Ovary (tissue), 10 donors: ENCODE results near the gene ATP5ME. TPM values are rescaled to one million over a fixed set of nuclear protein-coding genes. Genes with fewer than 3 reads are reported as not detected.

Experiments
- DNase-seq, 5 donors: peaks; one replicate each; pipeline ENCODE4 v3.0.0-alpha.2; 2019 to 2020
- H3K27ac ChIP-seq, 2 donors: fragments of 200-600 bp; one replicate each; pipeline versions ENCODE4 v1.5.1 to v1.8.0; 2019 to 2022
- H3K27me3 ChIP-seq: fragments of 200-600 bp; one replicate; pipeline ENCODE4 v1.8.0; 2022
- H3K36me3 ChIP-seq: fragments of 200-600 bp; sonication (generic); one replicate; pipeline ENCODE4 v1.5.1; 2019
- H3K4me1 ChIP-seq: one replicate; pipeline ENCODE4 v1.8.1; 2013; ENCODE audit warnings: mild to moderate bottlenecking, moderate library complexity; ENCODE audit not compliant: insufficient read depth
- H3K4me3 ChIP-seq: fragments of 200-600 bp; sonication (generic); one replicate; pipeline ENCODE4 v1.5.1; 2017
- H3K9me3 ChIP-seq, 2 donors: fragments of 200-600 bp in 1 of 2; sonication (generic) in 1 of 2; one replicate each; pipeline versions ENCODE4 v1.5.1 to v1.8.1; 2013 to 2019; ENCODE audit warnings: mild to moderate bottlenecking in 1 of 2, moderate library complexity in 1 of 2
- EP300 ChIP-seq: sonication (generic); formaldehyde crosslinking; IDR thresholded peaks from one replicate; pipeline ENCODE4 v1.6.1; 2017; ENCODE audit warnings: antibody characterized with exemption
- POLR2A ChIP-seq: fragments of 450-650 bp; IDR thresholded peaks from one replicate; pipeline ENCODE4 v1.6.1; 2017; ENCODE audit warnings: antibody characterized with exemption, mild to moderate bottlenecking, moderate library complexity
- WGBS, 3 donors: extraction: QIAGEN DNeasy Blood & Tissue Kit in 1 of 3; methylation state at CpG; one replicate each; pipeline versions ENCODE4 v1.1.5 to v1.1.7; 2013 to 2017; 5-methylcytosine and 5-hydroxymethylcytosine counted together
- intact Hi-C, 4 donors: fragments of 100-400 bp; cut with DNase I; formaldehyde crosslinking; loops; one replicate each; pipeline versions ENCODE4 v1.11.0 to v1.15.1; 2022 to 2023
- long read RNA-seq, 3 donors: library from polyadenylated mRNA in 2 of 3; unstranded in 2 of 3; transcript quantifications; one replicate each; pipeline ENCODE4 v2.0.0 and lab custom pipeline, GENCODE V29; 2021 to 2026
- polyA plus RNA-seq, 2 donors: library from polyadenylated mRNA; stranded (reverse); fragments of 200-250 nt in 1 of 2; fragments of 350-450 nt in 1 of 2; fragmentation: Illumina TruSeq in 1 of 2; extraction: RNeasy Lipid Tissue Mini Kit (QIAGEN cat#74804) in 1 of 2; gene quantifications; one replicate each; pipeline ENCODE4 v1.2.3, GENCODE V29; 2013 to 2014
- total RNA-seq, 7 donors: library from RNA; depleted of rRNA in 2 of 7; stranded (reverse); fragments of >200 nt in 2 of 7; fragmentation: NEBNext Ultra II Directional in 3 of 7; extraction: Animal tissue kit (Norgen Biotek cat#: 25700) in 3 of 7; gene quantifications; one replicate each; pipeline versions ENCODE4 v1.1.0 to v1.2.4, GENCODE V29; 2016 to 2023
- TF ChIP-seq, protein P1 (sequence below), 3 donors: fragments of 450-650 bp in 2 of 3; fragments of 200-600 bp in 1 of 3; IDR thresholded peaks; one replicate each; pipeline versions ENCODE4 v1.5.1 to v1.8.0; 2016 to 2022; ENCODE audit warnings: antibody characterized with exemption in 3 of 3, mild to moderate bottlenecking in 1 of 3
- donor health status: DM: no; HTN: no; CAD: no; lungs with moderate emphysema.
- donor health status: DM: no; HTN: no; CAD: no.
- donor health status: Bipolar disorder and iron deficiency.
- donor health status: DM: yes; HTN: yes; CAD: no.
- donor health status: DM: no; HTN: no; CAD: no.
- donor health status: DM: yes; HTN: yes; CAD: no.

ATP5ME gene, protein sequence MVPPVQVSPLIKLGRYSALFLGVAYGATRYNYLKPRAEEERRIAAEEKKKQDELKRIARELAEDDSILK
- 100 to 1,000 TPM; 180 to 267 (median 189) TPM for total RNA-seq
- polyA plus RNA-seq: 100 to 1,000 TPM; 207 to 359 TPM
- long read RNA-seq, donor 1, transcript ATP5ME-201 (4 exons, 365 nt): major isoform, 13 of 16 reads
- long read RNA-seq, donor 1, partial matches to known transcripts: 0 of 16 reads
- long read RNA-seq, donor 1, other reads (novel, unspliced or antisense): 2 of 16 reads
- long read RNA-seq, donor 2, transcript ATP5ME-205 (3 exons, 393 nt): minor isoform, 13 of 169 reads
- long read RNA-seq, donor 2, transcript ATP5ME-201 (4 exons, 365 nt): major isoform, 137 of 169 reads
- long read RNA-seq, donor 2, transcript ATP5ME-204 (2 exons, 247 nt): minor isoform, 5 of 169 reads
- long read RNA-seq, donor 2, transcript ATP5ME-202 (3 exons, 300 nt): minor isoform, 9 of 169 reads
- long read RNA-seq, donor 2, partial matches to known transcripts: 0 of 169 reads
- long read RNA-seq, donor 2, other reads (novel, unspliced or antisense): 5 of 169 reads
- long read RNA-seq, donor 3, transcript ATP5ME-202 (3 exons, 300 nt): minor isoform, 12 of 154 reads
- long read RNA-seq, donor 3, transcript ATP5ME-201 (4 exons, 365 nt): major isoform, 127 of 154 reads
- long read RNA-seq, donor 3, partial matches to known transcripts: 0 of 154 reads
- long read RNA-seq, donor 3, other reads (novel, unspliced or antisense): 9 of 154 reads

DNA sequence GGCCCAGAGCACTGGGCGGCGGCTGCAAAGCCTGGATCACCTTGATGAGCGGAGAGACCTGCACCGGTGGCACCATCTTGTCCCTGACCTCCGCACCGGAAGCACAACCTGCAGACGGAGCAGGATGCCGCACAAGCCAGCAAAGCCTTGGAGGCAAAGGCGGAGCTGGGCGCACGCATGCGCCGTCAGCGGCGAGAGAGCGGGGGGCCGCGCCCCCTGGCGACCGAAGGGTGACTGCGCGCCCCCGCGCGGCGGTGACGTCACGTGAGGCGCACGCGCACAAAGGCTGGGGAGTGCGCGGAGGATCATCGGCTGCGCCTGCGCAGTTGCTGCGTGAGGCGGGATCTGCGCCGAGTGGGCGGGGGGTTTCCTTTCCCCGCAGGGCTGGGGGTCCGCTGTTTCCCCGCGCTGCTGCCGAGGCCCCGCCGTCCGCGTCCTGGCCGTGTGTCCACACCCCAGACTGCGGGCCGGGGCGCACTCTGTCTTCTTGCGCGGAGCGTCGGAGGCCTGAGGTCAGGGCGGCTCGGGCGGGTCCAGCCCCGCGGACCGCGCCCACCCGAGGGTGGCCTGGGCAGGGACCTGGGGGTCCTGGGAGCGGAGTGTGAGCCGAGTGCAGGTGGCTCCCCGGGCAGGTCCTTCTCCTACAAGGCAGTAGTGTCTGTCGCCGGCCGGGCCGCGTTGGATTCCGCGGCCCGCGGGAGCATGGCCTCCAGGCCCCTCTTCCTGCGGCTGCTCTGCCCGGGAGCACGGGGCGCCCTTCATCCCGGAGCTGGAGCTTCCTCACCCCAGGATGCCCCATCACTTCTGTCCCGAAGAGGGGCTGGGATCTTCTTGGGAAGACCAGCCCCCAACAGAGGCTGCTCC lies at the start of gene ATP5ME, which contains the start of gene MYL5:
Gene ATP5ME (minus strand): TSS at position 105 of the 864 bp plus-strand sequence. CDS start 29 bp downstream, at position 76.
Gene MYL5 (plus strand): TSS at position 371 of the 864 bp plus-strand sequence. CDS start 3,485 bp downstream, outside the sequence.
- WGBS, 3 donors: 0 to 1% (median 0%) methylated on average over 15 to 84 of the region's 84 CpGs
- TF ChIP-seq POLR2A (peak; percentile 92), EP300 (peak; percentile 78)
- TF ChIP-seq, protein P1, sequence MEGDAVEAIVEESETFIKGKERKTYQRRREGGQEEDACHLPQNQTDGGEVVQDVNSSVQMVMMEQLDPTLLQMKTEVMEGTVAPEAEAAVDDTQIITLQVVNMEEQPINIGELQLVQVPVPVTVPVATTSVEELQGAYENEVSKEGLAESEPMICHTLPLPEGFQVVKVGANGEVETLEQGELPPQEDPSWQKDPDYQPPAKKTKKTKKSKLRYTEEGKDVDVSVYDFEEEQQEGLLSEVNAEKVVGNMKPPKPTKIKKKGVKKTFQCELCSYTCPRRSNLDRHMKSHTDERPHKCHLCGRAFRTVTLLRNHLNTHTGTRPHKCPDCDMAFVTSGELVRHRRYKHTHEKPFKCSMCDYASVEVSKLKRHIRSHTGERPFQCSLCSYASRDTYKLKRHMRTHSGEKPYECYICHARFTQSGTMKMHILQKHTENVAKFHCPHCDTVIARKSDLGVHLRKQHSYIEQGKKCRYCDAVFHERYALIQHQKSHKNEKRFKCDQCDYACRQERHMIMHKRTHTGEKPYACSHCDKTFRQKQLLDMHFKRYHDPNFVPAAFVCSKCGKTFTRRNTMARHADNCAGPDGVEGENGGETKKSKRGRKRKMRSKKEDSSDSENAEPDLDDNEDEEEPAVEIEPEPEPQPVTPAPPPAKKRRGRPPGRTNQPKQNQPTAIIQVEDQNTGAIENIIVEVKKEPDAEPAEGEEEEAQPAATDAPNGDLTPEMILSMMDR (IDR thresholded peaks at IDR 0.05): peak; percentile 91 to 98 (median 94)
- intact Hi-C loops: loop anchor here in 1 of 4 donors (5.0 to 10.0 kb wide), 3 partner anchors 110 to 1790 kb away; partner anchors contain the start of genes RNF4 and ZNF141
- Histone ChIP-seq H3K36me3 (no peaks in the 10 kb centered on the region), H3K27me3 (no peaks in the 10 kb centered on the region), H3K4me1 (peaks cover 17% of the 10 kb centered on the region), H3K4me3 (peak within 1 kb of the TSS; percentile 100), H3K27ac (peak within 1 kb of the TSS; percentile 70 to 97), H3K9me3 (no peaks in the 10 kb centered on the region)
- peak; percentile 96 to 99 (median 97) for DNase-seq

DNA sequence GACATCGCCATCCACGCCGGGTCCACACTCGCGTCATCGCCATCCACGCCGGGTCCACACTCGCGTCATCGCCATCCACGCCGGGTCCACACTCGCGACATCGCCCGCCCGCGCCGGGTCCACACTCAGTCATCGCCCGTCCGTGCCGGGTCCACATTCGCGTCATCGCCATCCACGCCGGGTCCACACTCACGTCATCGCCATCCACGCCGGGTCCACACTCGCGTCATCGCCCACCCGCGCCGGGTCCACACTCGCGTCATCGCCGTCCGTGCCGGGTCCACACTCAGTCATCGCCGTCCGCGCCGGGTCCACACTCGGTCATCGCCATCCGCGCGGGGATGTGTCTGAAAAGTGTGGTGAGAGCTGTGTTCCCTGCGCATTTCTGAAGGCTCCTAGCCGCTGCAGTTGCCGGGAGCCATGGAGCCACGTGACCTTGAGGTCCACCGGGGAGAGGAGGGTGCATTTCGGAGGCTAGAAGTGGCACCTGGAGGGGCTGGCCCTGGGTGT lies 48.8 kb upstream of the ATP5ME start:
- Histone ChIP-seq H3K4me3 (no peak overlapping the region), H3K36me3 (no peaks in the 10 kb centered on the region), H3K4me1 (peaks cover 42% of the 10 kb centered on the region), H3K9me3 (no peaks in the 10 kb centered on the region), H3K27ac (peak overlapping the region in 1 of 2 donors; percentile 75), H3K27me3 (no peaks in the 10 kb centered on the region)
- WGBS, 3 donors: 91 to 96% (median 92%) methylated on average over 61 of the region's 61 CpGs
- intact Hi-C loops: no loop called here
- no peak for TF ChIP-seq EP300
- no peak for TF ChIP-seq POLR2A
- TF ChIP-seq, protein P1 (IDR thresholded peaks at IDR 0.05): no peak
- DNase-seq: peak in 1 of 5 donors; percentile 47

DNA sequence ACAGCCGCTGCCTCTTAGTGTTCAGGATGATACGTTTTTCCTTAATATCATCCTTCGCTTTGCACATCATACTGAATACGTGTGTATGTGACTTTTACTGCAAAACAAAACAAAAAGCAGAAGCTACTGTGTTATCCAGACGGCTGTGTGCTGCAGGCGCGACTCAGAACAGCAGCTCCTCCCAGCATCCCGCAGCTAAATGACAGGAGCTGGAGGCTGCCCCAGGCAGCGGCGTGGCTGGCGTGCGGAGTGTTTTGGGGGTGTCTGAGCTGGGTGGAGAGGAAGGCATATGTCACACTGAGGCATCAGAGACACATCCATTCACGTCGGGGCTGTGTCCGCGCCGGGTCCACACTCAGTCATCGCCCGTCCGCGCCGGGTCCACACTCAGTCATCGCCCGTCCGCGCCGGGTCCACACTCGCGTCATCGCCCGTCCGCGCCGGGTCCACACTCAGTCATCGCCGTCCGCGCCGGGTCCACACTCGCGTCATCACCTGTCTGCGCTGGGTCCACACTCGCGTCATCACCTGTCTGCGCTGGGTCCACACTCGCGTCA lies 48.2 kb upstream of the ATP5ME start:
- intact Hi-C loops: no loop called here
- Histone ChIP-seq H3K4me3 (no peak overlapping the region), H3K9me3 (no peaks in the 10 kb centered on the region), H3K36me3 (no peaks in the 10 kb centered on the region), H3K27me3 (no peaks in the 10 kb centered on the region), H3K27ac (peak overlapping the region in 1 of 2 donors; percentile 62), H3K4me1 (peaks cover 42% of the 10 kb centered on the region)
- DNase-seq: no peak
- WGBS, 3 donors: 72 to 81% (median 73%) methylated on average over 46 to 47 of the region's 47 CpGs
- TF ChIP-seq, protein P1 (IDR thresholded peaks at IDR 0.05): no peak
- TF ChIP-seq POLR2A (no peak), EP300 (no peak)
